GM19455 (cell line): ENCODE results near the gene OR7G3.

ENCODE experiments used
- ATAC-seq: cut with Tn5 transposase; IDR thresholded peaks from one replicate; pipeline ENCODE4 v1.9.1; 2021; ENCODE audit not compliant: unreplicated experiment

Gene OR7G3

GRCh38 chr19:9126900-9127405, at the start of gene OR7G3:
Gene OR7G3 (minus strand): TSS chr19:9126950. CDS start chr19:9126950, 0 bp downstream.
- no peak for ATAC-seq

GRCh38 chr19:9175326-9175725, 48.6 kb upstream of the OR7G3 start:
- no peak for ATAC-seq

- ATAC-seq: no peak
Measured at GRCh38 chr19:9171393-9171991, 44.7 kb upstream of the OR7G3 start.

DNA sequence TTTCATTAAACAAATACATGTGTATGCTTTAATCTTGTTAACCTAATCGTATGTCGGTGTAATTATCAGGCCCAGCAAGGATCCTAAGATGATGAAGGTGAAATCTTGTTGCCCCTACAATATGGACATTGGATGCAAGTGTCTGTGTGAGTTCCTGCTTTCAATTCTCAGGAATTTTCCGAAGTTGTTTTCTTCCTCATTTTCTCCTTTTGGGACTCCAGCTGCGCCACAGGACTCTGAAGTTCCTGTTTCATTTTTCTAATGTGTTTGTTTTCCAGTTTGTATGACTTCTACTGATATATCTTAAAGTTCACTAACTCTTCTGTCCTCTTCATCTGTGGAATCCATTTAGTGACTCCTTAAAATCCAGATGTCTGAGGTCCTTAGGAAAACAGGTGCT, 40.1 kb upstream of the OR7G3 start:
- ATAC-seq: no peak

GRCh38 chr19:9165261-9165660, 38.5 kb upstream of the OR7G3 start:
- no peak for ATAC-seq

- no peak for ATAC-seq
Measured at GRCh38 chr19:9161427-9161826, 34.7 kb upstream of the OR7G3 start.

- no peak for ATAC-seq
Measured at GRCh38 chr19:9159891-9160290, 33.1 kb upstream of the OR7G3 start.

GRCh38 chr19:9156304-9156703, 29.6 kb upstream of the OR7G3 start:
- ATAC-seq: no peak

GRCh38 chr19:9155591-9155990, 28.8 kb upstream of the OR7G3 start:
- ATAC-seq: no peak

GRCh38 chr19:9151367-9151766, 24.6 kb upstream of the OR7G3 start:
- no peak for ATAC-seq

DNA sequence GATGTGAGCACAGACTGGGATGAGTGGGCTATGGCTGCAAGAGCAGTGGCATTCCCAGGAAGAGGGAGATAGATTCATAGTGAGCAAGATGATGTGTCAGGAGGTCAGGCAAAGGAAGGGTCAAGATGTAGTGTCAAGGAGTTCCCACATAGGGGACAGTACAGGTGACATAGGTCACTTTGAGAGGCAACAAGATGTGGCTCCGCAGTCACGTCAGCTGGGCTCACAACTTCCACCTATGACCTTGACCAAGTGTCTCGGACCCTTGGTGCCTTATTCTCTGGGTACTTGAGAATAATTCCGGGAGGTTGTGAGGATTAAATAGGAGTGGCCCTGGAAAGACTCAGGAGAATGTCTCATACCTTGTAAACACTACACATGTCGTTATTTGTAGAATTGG, 23.9 kb upstream of the OR7G3 start:
- no peak for ATAC-seq

GRCh38 chr19:9149997-9150396, 23.2 kb upstream of the OR7G3 start:
- ATAC-seq: no peak

GRCh38 chr19:9148697-9149096, 21.9 kb upstream of the OR7G3 start:
- no peak for ATAC-seq

GRCh38 chr19:9146882-9147281, 20.1 kb upstream of the OR7G3 start:
- ATAC-seq: no peak

DNA sequence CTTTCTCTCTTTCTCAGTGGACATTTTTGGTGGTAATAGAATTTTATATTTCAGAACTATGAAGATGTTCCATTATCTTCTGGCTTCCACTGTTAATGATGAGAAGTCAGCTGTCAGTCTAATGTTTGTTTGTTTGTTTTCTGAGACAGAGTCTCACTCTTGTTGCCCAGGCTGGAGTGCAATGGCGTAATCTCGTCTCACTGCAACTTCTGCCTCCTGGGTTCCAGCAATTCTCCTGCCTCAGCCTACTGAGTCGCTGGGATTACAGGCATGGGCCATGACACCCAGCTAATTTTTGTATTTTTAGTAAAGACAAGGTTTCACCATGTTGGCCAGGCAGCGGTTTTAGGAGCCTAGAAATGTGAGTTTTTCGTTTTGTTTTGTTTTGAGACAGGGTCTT, 18.2 kb upstream of the OR7G3 start:
- no peak for ATAC-seq

- ATAC-seq: peak; percentile 87
Measured at GRCh38 chr19:9140159-9140874, 13.6 kb upstream of the OR7G3 start, which contains the start of gene ZNF317. Gene ZNF317 (plus strand): TSS chr19:9140397. CDS start chr19:9156017, 15,620 bp downstream.

GRCh38 chr19:9139609-9140158, 12.9 kb upstream of the OR7G3 start:
- peak; percentile 12 for ATAC-seq

DNA sequence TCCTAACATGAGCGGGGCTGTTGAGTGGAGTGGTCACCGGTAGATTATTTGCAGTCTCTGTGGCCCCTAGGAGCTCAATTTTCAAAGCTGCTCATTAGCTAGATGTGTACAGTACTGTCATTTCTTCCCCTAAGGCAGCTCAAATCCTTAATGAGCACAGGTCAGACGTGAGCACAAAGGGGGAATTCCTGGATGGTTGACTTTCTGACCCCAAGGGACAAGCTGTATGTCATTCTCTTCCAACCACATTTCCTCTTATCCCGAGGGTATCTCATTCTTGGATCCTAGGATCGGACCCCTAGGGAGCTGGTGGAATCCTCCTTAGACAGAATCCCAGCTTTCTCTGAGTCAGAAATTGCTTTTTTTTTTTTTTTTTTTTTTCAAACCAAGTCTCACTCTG, 5.7 kb upstream of the OR7G3 start:
- no peak for ATAC-seq

DNA sequence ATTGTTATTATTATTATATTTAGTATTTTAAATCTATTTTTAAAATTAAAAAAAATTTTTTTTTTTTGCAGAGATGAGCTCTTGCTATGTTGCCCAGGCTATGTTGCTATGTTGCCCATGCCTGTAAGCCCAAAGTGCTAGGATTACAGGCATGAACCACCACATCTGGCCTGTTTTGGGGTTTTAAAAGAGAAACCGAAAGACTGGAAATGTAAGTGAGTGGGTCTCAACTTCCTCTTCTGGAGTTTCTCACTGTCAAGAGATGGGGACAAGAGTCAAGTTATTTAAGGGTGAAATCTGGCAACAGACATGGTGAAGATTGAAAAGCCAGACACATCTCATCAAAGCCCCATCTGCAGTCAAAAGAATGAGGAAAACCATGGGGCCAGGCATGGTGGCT, 4.2 kb upstream of the OR7G3 start:
- no peak for ATAC-seq

DNA sequence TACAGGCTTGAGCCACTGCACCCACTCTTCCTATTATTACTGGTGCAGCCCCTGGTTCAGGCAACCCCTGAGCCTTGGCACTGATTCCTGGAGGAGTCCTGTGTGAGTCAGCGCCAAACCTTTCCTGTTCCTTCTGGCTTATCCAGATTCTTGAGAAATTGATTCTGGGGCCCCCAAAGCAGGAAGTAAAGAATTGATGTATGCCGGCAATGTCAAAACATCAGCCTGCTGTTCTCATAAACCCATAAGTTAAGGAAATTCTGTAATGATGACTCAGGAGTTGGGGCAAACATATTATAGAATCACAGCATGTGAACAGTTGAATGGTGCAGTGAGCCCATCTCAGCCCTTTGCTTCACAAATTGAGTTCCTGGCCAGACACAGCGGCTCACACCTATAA, 1.4 kb upstream of the OR7G3 start:
- no peak for ATAC-seq

DNA sequence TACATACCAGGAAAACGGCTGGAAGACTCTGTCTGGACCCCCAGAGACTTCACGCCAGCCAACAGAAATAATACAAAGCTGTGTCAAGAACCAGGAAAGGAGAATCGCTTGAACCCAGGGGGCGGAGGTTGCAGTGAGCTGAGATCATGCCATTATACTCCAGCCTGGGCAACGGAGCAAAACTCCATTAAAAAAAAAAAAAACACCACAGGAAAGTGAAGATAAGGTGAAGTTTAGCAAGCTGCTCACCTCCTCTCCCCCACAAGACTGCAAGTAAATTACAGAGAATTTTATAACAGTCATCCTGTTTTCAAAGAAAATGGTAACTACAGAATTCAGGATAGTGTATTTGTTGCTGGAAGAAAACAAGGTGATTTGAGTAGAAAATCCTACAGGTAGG, 10.2 kb downstream of the OR7G3 start:
- ATAC-seq: no peak

DNA sequence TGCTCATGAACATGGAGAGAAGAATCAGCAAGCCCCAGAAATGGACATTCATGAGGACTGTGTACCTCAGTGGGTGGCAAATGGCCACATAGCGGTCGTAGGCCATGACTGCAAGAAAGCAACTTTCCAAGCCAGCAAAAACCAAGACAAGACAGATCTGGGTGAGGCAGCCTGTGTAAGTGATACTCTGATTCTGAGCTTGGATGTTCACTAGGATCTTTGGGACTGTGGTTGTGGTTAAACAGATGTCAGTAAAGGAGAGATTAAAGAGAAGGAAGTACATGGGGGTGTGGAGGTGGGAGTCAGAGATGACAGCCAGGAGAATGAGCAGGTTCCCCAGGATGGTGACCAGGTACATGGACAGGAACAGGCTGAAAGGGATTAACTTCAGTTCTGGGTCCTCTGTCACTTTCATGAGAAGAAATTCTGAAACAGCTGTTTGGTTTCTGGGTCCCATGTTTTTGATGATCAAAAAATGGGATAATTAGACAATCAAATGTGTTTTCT, 11.4 kb downstream of the OR7G3 start, which contains the start of gene OR7G1:
Gene OR7G1 (minus strand): TSS at position 457 of the 507 bp plus-strand sequence. CDS start 0 bp downstream, at position 457.
- ATAC-seq: no peak
